Daoy (cell line): Measurements from ENCODE around the gene KATNB1. TPM values are rescaled to one million over a fixed set of nuclear protein-coding genes. Genes with fewer than 3 reads are reported as not detected.

Experiments
- total RNA-seq: library from RNA; depleted of rRNA; stranded (reverse); fragments of >200 nt; shearing (Covaris generic); gene quantifications from 2 replicates; pipeline ENCODE4 v1.2.3, GENCODE V29; 2014; rRNA removed

Gene KATNB1
- total RNA-seq, 1 experiment from 2014 or later = 22.7 TPM

Other genes with a start within 250 kb of the KATNB1 start
- 3.7 and 5.3 TPM in 2 replicates for gene DOK4, start 249.3 kb upstream of the KATNB1 start, total RNA-seq
- gene CCDC102A, start 199.2 kb upstream of the KATNB1 start, total RNA-seq = 9.5 and 16.2 TPM in 2 replicates
- gene ADGRG5, start 193.1 kb upstream of the KATNB1 start, total RNA-seq = not detected in 2 replicates
- 4.9 and 6.6 TPM in 2 replicates for gene ADGRG1, start 107.1 kb upstream of the KATNB1 start, total RNA-seq
- not detected in 2 replicates for gene ADGRG3, start 67.5 kb upstream of the KATNB1 start, total RNA-seq
- gene DRC7, start 41.0 kb upstream of the KATNB1 start, total RNA-seq = not detected in 2 replicates
- gene KIFC3, start 66.7 kb downstream of the KATNB1 start, total RNA-seq = 40.9 and 53.9 TPM in 2 replicates
- gene CNGB1, start 235.4 kb downstream of the KATNB1 start, total RNA-seq = under 0.01 TPM in 1 of 2 replicates, not detected in the other